KMS-11 (cell line): ENCODE measurements around the gene C10orf88.
A peak's percentile ranks its signal among the peaks of the same experiment; 100 is the strongest.

Experiments
- H2AFZ ChIP-seq: fragments of 200-600 bp; sonication (generic); 2 replicates; pipeline ENCODE4 v1.6.1; 2016; ENCODE audit warnings: antibody characterized with exemption, mixed run types, low read depth
- H3K27ac ChIP-seq: fragments of 200-600 bp; sonication (generic); 2 replicates; pipeline ENCODE4 v1.6.1; 2016; ENCODE audit warnings: mild to moderate bottlenecking, mixed run types
- H3K27me3 ChIP-seq: fragments of 200-600 bp; sonication (generic); 2 replicates; pipeline ENCODE4 v1.6.1; 2017; ENCODE audit warnings: mild to moderate bottlenecking, low read depth, mixed run types, moderate library complexity; ENCODE audit not compliant: insufficient read depth
- H3K36me3 ChIP-seq: fragments of 200-600 bp; sonication (generic); 2 replicates; pipeline ENCODE4 v1.6.1; 2017; ENCODE audit warnings: mild to moderate bottlenecking, mixed run types; ENCODE audit not compliant: insufficient read depth
- H3K4me1 ChIP-seq: fragments of 200-600 bp; sonication (generic); 2 replicates; pipeline ENCODE4 v1.6.1; 2016; ENCODE audit warnings: mild to moderate bottlenecking, low read depth, mixed run types; ENCODE audit not compliant: poor library complexity, severe bottlenecking
- H3K4me2 ChIP-seq: fragments of 200-600 bp; sonication (generic); 2 replicates; pipeline ENCODE4 v1.7.0; 2016; ENCODE audit warnings: mild to moderate bottlenecking, mixed run types
- H3K4me3 ChIP-seq: fragments of 200-600 bp; sonication (generic); IDR thresholded peaks from 2 replicates; pipeline ENCODE4 v1.6.1; 2017; ENCODE audit warnings: low read depth, low read length, mixed read lengths; ENCODE audit not compliant: insufficient read depth
- H3K79me2 ChIP-seq: fragments of 200-600 bp; sonication (generic); 2 replicates; pipeline ENCODE4 v1.6.1; 2016; ENCODE audit warnings: low read depth, mixed run types; ENCODE audit not compliant: insufficient read depth
- H3K9ac ChIP-seq: fragments of 200-600 bp; sonication (generic); 2 replicates; pipeline ENCODE4 v1.6.1; 2016; ENCODE audit warnings: mild to moderate bottlenecking, mixed run types
- H4K20me1 ChIP-seq: fragments of 200-600 bp; sonication (generic); 2 replicates; pipeline ENCODE4 v1.6.1; 2016; ENCODE audit warnings: mild to moderate bottlenecking, mixed run types; ENCODE audit not compliant: insufficient read depth
- CTCF ChIP-seq: fragments of 200-600 bp; sonication (generic); conservative IDR thresholded peaks from 2 replicates; pipeline ENCODE4 v1.6.1; 2017; ENCODE audit warnings: low read depth, mild to moderate bottlenecking, antibody characterized with exemption, low read length, moderate library complexity, mixed read lengths

The C10orf88 gene

GRCh38 chr10:122986335-122986734 lies 32.3 kb upstream of the C10orf88 start:
- Histone ChIP-seq H3K36me3 (no peaks in the 10 kb centered on the region), H3K9ac (no peak overlapping the region), H3K79me2 (no peaks in the 10 kb centered on the region), H3K27me3 (no peaks in the 10 kb centered on the region), H4K20me1 (no peaks in the 10 kb centered on the region), H3K4me1 (peaks cover 7% of the 10 kb centered on the region), H2AFZ (no peak overlapping the region), H3K4me2 (no peak overlapping the region), H3K27ac (no peak overlapping the region), H3K4me3 (no peak overlapping the region)
- TF ChIP-seq CTCF, result no peak

GRCh38 chr10:122984708-122985107 lies 30.7 kb upstream of the C10orf88 start:
- TF ChIP-seq CTCF, result no peak
- Histone ChIP-seq H3K27ac (no peak overlapping the region), H3K27me3 (no peaks in the 10 kb centered on the region), H4K20me1 (no peaks in the 10 kb centered on the region), H3K36me3 (no peaks in the 10 kb centered on the region), H3K79me2 (no peaks in the 10 kb centered on the region), H3K4me2 (no peak overlapping the region), H2AFZ (no peak overlapping the region), H3K4me3 (no peak overlapping the region), H3K4me1 (peaks cover 17% of the 10 kb centered on the region), H3K9ac (no peak overlapping the region)

GRCh38 chr10:122983898-122984297 lies 29.9 kb upstream of the C10orf88 start:
- Histone ChIP-seq H3K79me2 (no peaks in the 10 kb centered on the region), H3K36me3 (no peaks in the 10 kb centered on the region), H3K27me3 (no peaks in the 10 kb centered on the region), H3K4me3 (no peak overlapping the region), H4K20me1 (no peaks in the 10 kb centered on the region), H3K4me2 (no peak overlapping the region), H3K27ac (no peak overlapping the region), H2AFZ (no peak overlapping the region), H3K9ac (no peak overlapping the region), H3K4me1 (peaks cover 20% of the 10 kb centered on the region)
- TF ChIP-seq CTCF, result no peak

- Histone ChIP-seq H3K27ac (peak overlapping the region; percentile 95), H4K20me1 (no peaks in the 10 kb centered on the region), H3K4me2 (peak overlapping the region; percentile 99), H3K4me3 (no peak overlapping the region), H3K4me1 (peaks cover 20% of the 10 kb centered on the region), H2AFZ (peak overlapping the region; percentile 73), H3K36me3 (no peaks in the 10 kb centered on the region), H3K79me2 (no peaks in the 10 kb centered on the region), H3K27me3 (no peaks in the 10 kb centered on the region), H3K9ac (peak overlapping the region; percentile 94)
- TF ChIP-seq CTCF, result peak; percentile 49; the same call in 1 of the 2 replicates
These were observed 27.0 kb upstream of the C10orf88 start for GRCh38 chr10:122981066-122981464.
